PC-9 (cell line): ENCODE data around the gene BRCC3.

Source experiments
- CTCF ChIP-seq: fragments of 200-600 bp; sonication (generic); conservative IDR thresholded peaks from 2 replicates; pipeline ENCODE4 v1.6.1; 2017; ENCODE audit warnings: mixed run types, antibody characterized with exemption, mild to moderate bottlenecking, moderate library complexity
- EZH2 ChIP-seq: fragments of 200-600 bp; sonication (generic); IDR thresholded peaks from 2 replicates; pipeline ENCODE4 v1.8.0; 2017; ENCODE audit warnings: antibody characterized with exemption, low read depth

- TF ChIP-seq CTCF (no peak), EZH2 (no peak)
Observed at GRCh38 chrX:155112171-155112570, 40.9 kb downstream of the BRCC3 start.
